ENCODE measurements around the gene ABCC3. TPM values are rescaled to one million over a fixed set of nuclear protein-coding genes. Genes with fewer than 3 reads are reported as not detected.

The ABCC3 gene
- total RNA-seq, 3 donors from 2014 or later = 166 to 453 (median 211) TPM

- intact Hi-C loops (cut with DNase I, micrococcal nuclease) = loop anchor here (5.0 to 10.0 kb wide), 2 partner anchors 53 to 60 kb away; no protein-coding TSS in a partner anchor
- no peak for TF ChIP-seq CTCF (IDR thresholded peaks at IDR 0.05)
- Histone ChIP-seq H3K36me3 (ENCODE audit: low read depth) (no peaks in the 10 kb centered on the region), H3K4me3 (no peak overlapping the region), H3K4me1 (ENCODE audit: low read depth) (peaks cover 45% of the 10 kb centered on the region), H3K9me3 (no peaks in the 10 kb centered on the region)
- no peak for ATAC-seq
- DNase-seq = peak in 2 of 3 donors; percentile 8 to 28
These were observed 2.6 kb upstream of the ABCC3 start for GRCh38 chr17:50631908-50632571.

- Histone ChIP-seq H3K4me3 (no peak overlapping the region), H3K36me3 (ENCODE audit: low read depth) (no peaks in the 10 kb centered on the region), H3K4me1 (ENCODE audit: low read depth) (peaks cover 46% of the 10 kb centered on the region), H3K9me3 (no peaks in the 10 kb centered on the region)
- intact Hi-C loops (cut with DNase I, micrococcal nuclease) = loop anchor here (5.0 to 10.0 kb wide), 2 partner anchors 52 to 60 kb away; no protein-coding TSS in a partner anchor
- no peak for TF ChIP-seq CTCF (IDR thresholded peaks at IDR 0.05)
- ATAC-seq (no peak), DNase-seq (peak in 1 of 3 donors; percentile 38)
These were observed 2.0 kb upstream of the ABCC3 start for GRCh38 chr17:50632637-50633036.

GRCh38 chr17:50633683-50634082 lies 998 bp upstream of the ABCC3 start:
- ATAC-seq = no peak
- peaks cover 45% of the 10 kb centered on the region for H3K4me1 ChIP-seq (ENCODE audit: low read depth)
- no peaks in the 10 kb centered on the region for H3K9me3 ChIP-seq
- TF ChIP-seq CTCF (IDR thresholded peaks at IDR 0.05) = no peak
- peak in 1 of 3 donors; percentile 25 for DNase-seq
- intact Hi-C loops (cut with DNase I, micrococcal nuclease) = loop anchor here (5.0 to 10.0 kb wide), 2 partner anchors 51 to 59 kb away; no protein-coding TSS in a partner anchor
- H3K36me3 ChIP-seq (ENCODE audit: low read depth) = no peaks in the 10 kb centered on the region
- H3K4me3 ChIP-seq = no peak overlapping the region

GRCh38 chr17:50634915-50635731 lies 442 bp downstream of the ABCC3 start:
- peak; percentile 25 for ATAC-seq
- H3K4me1 ChIP-seq (ENCODE audit: low read depth) = peaks cover 50% of the 10 kb centered on the region
- intact Hi-C loops (cut with DNase I, micrococcal nuclease) = loop anchor here (5.0 to 10.0 kb wide), 2 partner anchors 50 to 57 kb away; no protein-coding TSS in a partner anchor

GRCh38 chr17:50635732-50635981 lies 976 bp downstream of the ABCC3 start:
- Histone ChIP-seq H3K36me3 (ENCODE audit: low read depth) (no peaks in the 10 kb centered on the region), H3K9me3 (no peaks in the 10 kb centered on the region), H3K4me1 (ENCODE audit: low read depth) (peaks cover 51% of the 10 kb centered on the region), H3K4me3 (peak overlapping the region; percentile 68)
- TF ChIP-seq CTCF (IDR thresholded peaks at IDR 0.05) = no peak
- no peak for ATAC-seq
- intact Hi-C loops (cut with DNase I, micrococcal nuclease) = loop anchor here in 1 of 2 donors (10.0 kb wide), 1 partner anchor 49 kb away; no protein-coding TSS in a partner anchor
- DNase-seq = peak in 1 of 3 donors; percentile 12

More at GRCh38 chr17:50634915-50635731, 442 bp downstream of the ABCC3 start:
- peak in 2 of 3 donors; percentile 48 to 67 for DNase-seq
- Histone ChIP-seq H3K4me3 (peak overlapping the region; percentile 68), H3K36me3 (ENCODE audit: low read depth) (no peaks in the 10 kb centered on the region), H3K9me3 (no peaks in the 10 kb centered on the region)
- no peak for TF ChIP-seq CTCF (IDR thresholded peaks at IDR 0.05)

Measured in mucosa of descending colon (tissue), 3 donors.